ENCODE data around the gene IFT80. TPM values are rescaled to one million over a fixed set of nuclear protein-coding genes. Genes with fewer than 3 reads are reported as not detected.
A peak's percentile ranks its signal among the peaks of the same experiment; 100 is the strongest.

IFT80 gene
- total RNA-seq, 1 donor from 2014 or later, result 120 TPM

GRCh38 chr3:160400702-160401150, 1.7 kb upstream of the IFT80 start:
- peak; percentile 7 for DNase-seq (ENCODE audit: low spot score)

GRCh38 chr3:160400030-160400701, 1.1 kb upstream of the IFT80 start:
- DNase-seq (ENCODE audit: low spot score), result peak; percentile 48

- DNase-seq (ENCODE audit: low spot score), result no peak
Measured at GRCh38 chr3:160398820-160399124, 253 bp downstream of the IFT80 start.

GRCh38 chr3:160395297-160395696, 3.7 kb downstream of the IFT80 start:
- no peak for DNase-seq (ENCODE audit: low spot score)

GRCh38 chr3:160394009-160394392, 5.0 kb downstream of the IFT80 start:
- DNase-seq (ENCODE audit: low spot score), result no peak

GRCh38 chr3:160393346-160394008, 5.5 kb downstream of the IFT80 start:
- no peak for DNase-seq (ENCODE audit: low spot score)

GRCh38 chr3:160392798-160393197, 6.2 kb downstream of the IFT80 start:
- no peak for DNase-seq (ENCODE audit: low spot score)

- no peak for DNase-seq (ENCODE audit: low spot score)
Measured at GRCh38 chr3:160390565-160391138, 8.4 kb downstream of the IFT80 start.

- no peak for DNase-seq (ENCODE audit: low spot score)
Measured at GRCh38 chr3:160384639-160385318, 14.2 kb downstream of the IFT80 start.

GRCh38 chr3:160381470-160381869, 17.6 kb downstream of the IFT80 start:
- no peak for DNase-seq (ENCODE audit: low spot score)

GRCh38 chr3:160379628-160380214, 19.3 kb downstream of the IFT80 start:
- DNase-seq (ENCODE audit: low spot score), result no peak

GRCh38 chr3:160378331-160379109, 20.5 kb downstream of the IFT80 start:
- no peak for DNase-seq (ENCODE audit: low spot score)

- no peak for DNase-seq (ENCODE audit: low spot score)
Measured at GRCh38 chr3:160376681-160377080, 22.3 kb downstream of the IFT80 start.

- DNase-seq (ENCODE audit: low spot score), result no peak
Measured at GRCh38 chr3:160374925-160375324, 24.1 kb downstream of the IFT80 start.

- no peak for DNase-seq (ENCODE audit: low spot score)
Measured at GRCh38 chr3:160374472-160374871, 24.6 kb downstream of the IFT80 start.

- no peak for DNase-seq (ENCODE audit: low spot score)
Measured at GRCh38 chr3:160373655-160374054, 25.4 kb downstream of the IFT80 start.

GRCh38 chr3:160372780-160373179, 26.2 kb downstream of the IFT80 start:
- no peak for DNase-seq (ENCODE audit: low spot score)

GRCh38 chr3:160370987-160371857, 27.8 kb downstream of the IFT80 start:
- no peak for DNase-seq (ENCODE audit: low spot score)

- DNase-seq (ENCODE audit: low spot score), result no peak
Measured at GRCh38 chr3:160369784-160370183, 29.2 kb downstream of the IFT80 start.

- no peak for DNase-seq (ENCODE audit: low spot score)
Measured at GRCh38 chr3:160368804-160369203, 30.2 kb downstream of the IFT80 start.
